Panc1 (cell line): ENCODE data around the gene TEX51.

Experiments
- CTCF ChIP-seq: fragments of 450-650 bp; IDR thresholded peaks from 2 replicates; pipeline ENCODE4 v1.5.1; 2017; ENCODE audit warnings: mild to moderate bottlenecking
- POLR2AphosphoS5 ChIP-seq: IDR thresholded peaks from 2 replicates; pipeline ENCODE4 v1.6.1; 2012; ENCODE audit warnings: mild to moderate bottlenecking, low read depth, low read length, moderate library complexity
- TCF7L2 ChIP-seq: IDR thresholded peaks from 2 replicates; pipeline ENCODE4 v1.6.1; 2011; ENCODE audit warnings: mild to moderate bottlenecking, low read depth, low read length, inconsistent platforms

GRCh38 chr2:126866451-126866850, 32.2 kb upstream of the TEX51 start:
- TF ChIP-seq TCF7L2: no peak
- no peak for TF ChIP-seq POLR2AphosphoS5
- no peak for TF ChIP-seq CTCF
